ENCODE measurements around the gene MAGOH.

GRCh38 chr1:53244141-53244540, 5.8 kb upstream of the MAGOH start:
- TF ChIP-seq CTCF (IDR thresholded peaks at IDR 0.05 in 8 of 11, conservative IDR thresholded peaks at IDR 0.05 in 3 of 11) (no peak), POLR2A (IDR thresholded peaks at IDR 0.05) (no peak)

All from spleen (tissue), 7 donors.